Activated CD4-positive, alpha-beta T cell treated with anti-CD3 and anti-CD28 coated beads, Interleukin-2, amount 50 U/mL, for 48 hours (primary cell): Measurements from ENCODE around the gene ELMO1.

Experiments used
- DNase-seq, 2 experiments: peaks; one replicate each; pipeline ENCODE4 v3.0.0-alpha.2; 2020

ELMO1 gene

GRCh38 chr7:37448636-37449361 is at the start of gene ELMO1:
ELMO1 (minus strand) TSS chr7:37448864; CDS start chr7:37342690, 106,174 bp downstream.
- DNase-seq: peak; percentile 75 to 80

- DNase-seq: no peak
Measured at GRCh38 chr7:37497576-37497975, 48.9 kb upstream of the ELMO1 start.

GRCh38 chr7:37495574-37496184 is 47.0 kb upstream of the ELMO1 start:
- DNase-seq: no peak

GRCh38 chr7:37494926-37495325 is 46.3 kb upstream of the ELMO1 start:
- DNase-seq: no peak

GRCh38 chr7:37493810-37494209 is 45.1 kb upstream of the ELMO1 start:
- DNase-seq: no peak

GRCh38 chr7:37493123-37493522 is 44.5 kb upstream of the ELMO1 start:
- DNase-seq: no peak

- DNase-seq: no peak
Measured at GRCh38 chr7:37491919-37492694, 43.4 kb upstream of the ELMO1 start.

GRCh38 chr7:37489703-37490102 is 41.0 kb upstream of the ELMO1 start:
- no peak for DNase-seq

GRCh38 chr7:37488163-37488764 is 39.6 kb upstream of the ELMO1 start:
- DNase-seq: no peak

- DNase-seq: no peak
Measured at GRCh38 chr7:37484426-37485073, 35.9 kb upstream of the ELMO1 start.

GRCh38 chr7:37483627-37484026 is 35.0 kb upstream of the ELMO1 start:
- no peak for DNase-seq

GRCh38 chr7:37482953-37483352 is 34.3 kb upstream of the ELMO1 start:
- no peak for DNase-seq

- no peak for DNase-seq
Measured at GRCh38 chr7:37482505-37482904, 33.8 kb upstream of the ELMO1 start.

- DNase-seq: no peak
Measured at GRCh38 chr7:37481722-37482288, 33.1 kb upstream of the ELMO1 start.

GRCh38 chr7:37481154-37481553 is 32.5 kb upstream of the ELMO1 start:
- no peak for DNase-seq

GRCh38 chr7:37480041-37481031 is 31.7 kb upstream of the ELMO1 start:
- DNase-seq: no peak

- DNase-seq: no peak
Measured at GRCh38 chr7:37476881-37477450, 28.3 kb upstream of the ELMO1 start.

- DNase-seq: no peak
Measured at GRCh38 chr7:37476428-37476827, 27.8 kb upstream of the ELMO1 start.

- no peak for DNase-seq
Measured at GRCh38 chr7:37475646-37476045, 27.0 kb upstream of the ELMO1 start.

GRCh38 chr7:37471619-37472018 is 23.0 kb upstream of the ELMO1 start:
- no peak for DNase-seq

GRCh38 chr7:37467002-37467401 is 18.3 kb upstream of the ELMO1 start:
- DNase-seq: no peak
